Astrocyte (in vitro differentiated cells and primary cell): Measurements from ENCODE around the gene PHF19. TPM values are rescaled to one million over a fixed set of nuclear protein-coding genes. Genes with fewer than 3 reads are reported as not detected.

Source experiments
- DNase-seq: peaks from one replicate; pipeline ENCODE4 v3.0.0-alpha.2; 2010; ENCODE audit warnings: low read depth
- FAIRE-seq: peaks from 2 replicates; lab custom pipeline; 2011; peaks lifted over from hg19 to GRCh38; lab: Jason Lieb, UNC
- H2AFZ ChIP-seq: 2 replicates; pipeline ENCODE4 v1.6.0; 2012; ENCODE audit warnings: low read depth, low read length, inconsistent platforms
- H3K27ac ChIP-seq: 2 replicates; pipeline ENCODE4 v1.5.1; 2011; ENCODE audit warnings: low read depth, low read length, inconsistent platforms
- H3K27me3 ChIP-seq: 2 replicates; pipeline ENCODE4 v1.6.0; 2011; ENCODE audit warnings: low read length, inconsistent platforms; ENCODE audit not compliant: insufficient read depth
- H3K36me3 ChIP-seq: 2 replicates; pipeline ENCODE4 v1.5.1; 2011; ENCODE audit warnings: low read length, inconsistent platforms; ENCODE audit not compliant: insufficient read depth
- H3K4me1 ChIP-seq: 2 replicates; pipeline ENCODE4 v1.5.1; 2011; ENCODE audit warnings: low read length, inconsistent platforms; ENCODE audit not compliant: insufficient read depth
- H3K4me2 ChIP-seq: 2 replicates; pipeline ENCODE4 v1.6.0; 2012; ENCODE audit warnings: low read length, inconsistent platforms
- H3K4me3 ChIP-seq: 2 replicates; pipeline ENCODE4 v1.5.1; 2011; ENCODE audit warnings: low read depth, mild to moderate bottlenecking, low read length, inconsistent platforms; ENCODE audit not compliant: insufficient read depth
- H3K79me2 ChIP-seq: 2 replicates; pipeline ENCODE4 v1.6.0; 2012; ENCODE audit warnings: mild to moderate bottlenecking, low read length, inconsistent platforms; ENCODE audit not compliant: insufficient read depth
- H3K9ac ChIP-seq: 2 replicates; pipeline ENCODE4 v1.6.0; 2012; ENCODE audit warnings: mild to moderate bottlenecking, low read length, inconsistent platforms
- H3K9me3 ChIP-seq: 2 replicates; pipeline ENCODE4 v1.5.1; 2012; ENCODE audit warnings: low read depth, mild to moderate bottlenecking, low read length, inconsistent platforms; ENCODE audit not compliant: insufficient read depth
- H4K20me1 ChIP-seq: 2 replicates; pipeline ENCODE4 v1.6.0; 2012; ENCODE audit warnings: low read length, inconsistent platforms; ENCODE audit not compliant: insufficient read depth
- H3K27ac Mint-ChIP-seq: one replicate; pipeline ENCODE4 v1.8.0; 2021; ENCODE audit warnings: mild to moderate bottlenecking, mixed read lengths; ENCODE audit not compliant: unreplicated experiment
- H3K27me3 Mint-ChIP-seq: one replicate; pipeline ENCODE4 v1.8.0; 2021; ENCODE audit warnings: low read depth, mixed read lengths; ENCODE audit not compliant: unreplicated experiment
- H3K36me3 Mint-ChIP-seq: one replicate; pipeline ENCODE4 v1.8.0; 2021; ENCODE audit warnings: low read depth, mixed read lengths; ENCODE audit not compliant: unreplicated experiment
- H3K4me1 Mint-ChIP-seq: one replicate; pipeline ENCODE4 v1.8.0; 2021; ENCODE audit warnings: low read depth, mixed read lengths; ENCODE audit not compliant: unreplicated experiment
- H3K4me3 Mint-ChIP-seq: one replicate; pipeline ENCODE4 v1.8.0; 2021; ENCODE audit warnings: mild to moderate bottlenecking, moderate library complexity, mixed read lengths; ENCODE audit not compliant: unreplicated experiment
- H3K9me3 Mint-ChIP-seq: one replicate; pipeline ENCODE4 v1.8.0; 2021; ENCODE audit warnings: mild to moderate bottlenecking, mixed read lengths; ENCODE audit not compliant: unreplicated experiment
- EZH2 ChIP-seq: IDR thresholded peaks from 2 replicates; pipeline ENCODE4 v1.6.1; 2012; ENCODE audit warnings: mild to moderate bottlenecking, low read length, inconsistent platforms; ENCODE audit not compliant: insufficient read depth
- total RNA-seq: library from RNA; stranded (reverse); gene quantifications from 2 replicates; pipeline ENCODE4 v1.2.1, GENCODE V29; 2021
- TF ChIP-seq, protein P1 (sequence below): IDR thresholded peaks from 2 replicates; pipeline ENCODE4 v1.5.1; 2011; ENCODE audit warnings: low read depth, mild to moderate bottlenecking, inconsistent platforms, low read length, moderate library complexity; ENCODE audit not compliant: insufficient read depth

Gene PHF19
- total RNA-seq, 1 donor from 2014 or later = 19.5 TPM

DNA sequence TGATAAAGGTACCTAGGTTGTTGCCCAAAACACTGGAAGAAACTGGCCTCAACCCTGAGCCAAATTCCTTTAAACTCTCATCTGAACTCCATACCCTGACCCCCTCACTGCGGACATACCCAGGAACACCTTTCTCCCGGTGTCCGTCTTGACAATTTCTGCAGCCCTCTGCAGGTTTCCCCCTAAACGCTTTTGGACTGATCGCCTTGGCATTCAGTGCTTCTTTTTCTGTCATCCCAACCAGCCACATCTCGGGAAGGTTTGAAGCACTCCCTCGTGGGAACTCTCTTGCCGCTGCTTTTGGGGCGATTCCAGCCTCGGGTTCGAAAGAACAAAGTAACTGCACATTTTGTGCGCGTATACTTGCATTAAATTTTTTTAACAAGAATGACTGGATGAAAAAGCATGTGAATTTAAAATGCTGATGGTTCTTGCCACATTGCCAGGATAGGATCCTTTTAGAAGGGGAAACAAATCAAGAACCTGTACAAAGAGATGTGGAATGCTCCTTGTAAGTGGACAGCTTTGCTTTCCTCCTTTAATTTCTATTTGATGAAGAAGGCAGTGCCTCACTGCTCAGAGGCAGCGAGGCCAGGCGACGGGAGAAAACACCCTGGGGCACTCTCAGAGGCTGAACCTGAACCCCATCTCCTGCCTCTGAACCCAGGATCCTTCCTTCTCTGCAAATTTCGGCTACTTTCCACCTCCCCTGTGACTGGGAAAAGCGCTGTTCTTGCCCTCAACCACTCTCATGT, 34.9 kb downstream of the PHF19 start:
- Histone ChIP-seq H3K9ac (peak overlapping the region; percentile 98), H3K27me3 (no peaks in the 10 kb centered on the region), H2AFZ (peak overlapping the region; percentile 92), H3K4me1 (peaks cover 14% of the 10 kb centered on the region), H4K20me1 (peaks cover 18% of the 10 kb centered on the region), H3K27ac (peak overlapping the region; percentile 89), H3K4me2 (peak overlapping the region; percentile 89), H3K79me2 (peaks cover 69% of the 10 kb centered on the region), H3K9me3 (no peaks in the 10 kb centered on the region), H3K4me3 (peak overlapping the region; percentile 90), H3K36me3 (no peaks in the 10 kb centered on the region)
- H3K4me3 Mint-ChIP-seq = peak overlapping the region; percentile 94
- DNase-seq = peak; percentile 2
- peaks cover 38% of the 10 kb centered on the region for H3K4me1 Mint-ChIP-seq
- peak overlapping the region; percentile 96 for H3K27ac Mint-ChIP-seq
- H3K9me3 Mint-ChIP-seq = peaks cover 2% of the 10 kb centered on the region
- no peak for TF ChIP-seq EZH2
- TF ChIP-seq, protein P1, sequence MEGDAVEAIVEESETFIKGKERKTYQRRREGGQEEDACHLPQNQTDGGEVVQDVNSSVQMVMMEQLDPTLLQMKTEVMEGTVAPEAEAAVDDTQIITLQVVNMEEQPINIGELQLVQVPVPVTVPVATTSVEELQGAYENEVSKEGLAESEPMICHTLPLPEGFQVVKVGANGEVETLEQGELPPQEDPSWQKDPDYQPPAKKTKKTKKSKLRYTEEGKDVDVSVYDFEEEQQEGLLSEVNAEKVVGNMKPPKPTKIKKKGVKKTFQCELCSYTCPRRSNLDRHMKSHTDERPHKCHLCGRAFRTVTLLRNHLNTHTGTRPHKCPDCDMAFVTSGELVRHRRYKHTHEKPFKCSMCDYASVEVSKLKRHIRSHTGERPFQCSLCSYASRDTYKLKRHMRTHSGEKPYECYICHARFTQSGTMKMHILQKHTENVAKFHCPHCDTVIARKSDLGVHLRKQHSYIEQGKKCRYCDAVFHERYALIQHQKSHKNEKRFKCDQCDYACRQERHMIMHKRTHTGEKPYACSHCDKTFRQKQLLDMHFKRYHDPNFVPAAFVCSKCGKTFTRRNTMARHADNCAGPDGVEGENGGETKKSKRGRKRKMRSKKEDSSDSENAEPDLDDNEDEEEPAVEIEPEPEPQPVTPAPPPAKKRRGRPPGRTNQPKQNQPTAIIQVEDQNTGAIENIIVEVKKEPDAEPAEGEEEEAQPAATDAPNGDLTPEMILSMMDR = no peak
- peaks cover 2% of the 10 kb centered on the region for H3K36me3 Mint-ChIP-seq
- no peak for FAIRE-seq
- H3K27me3 Mint-ChIP-seq = no peaks in the 10 kb centered on the region

DNA sequence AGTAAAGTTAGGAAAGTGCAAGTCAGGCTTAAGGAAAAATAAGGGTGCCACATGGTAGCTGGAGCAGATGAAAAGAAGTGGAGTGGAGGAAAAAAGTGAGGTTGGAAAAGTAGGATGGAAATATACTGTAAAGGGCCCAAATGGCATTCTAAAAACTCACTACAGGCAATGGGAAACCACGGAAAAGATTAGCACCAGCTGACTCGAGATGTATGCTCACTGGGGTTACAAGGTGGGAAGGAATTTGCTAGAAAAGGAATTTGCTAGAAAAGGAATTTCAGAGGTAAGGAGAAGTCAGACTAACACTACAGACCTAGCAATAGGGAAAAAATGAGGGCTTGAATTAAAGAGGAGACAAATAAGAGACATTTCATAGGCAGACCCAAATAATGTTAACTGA, 37.8 kb downstream of the PHF19 start:
- Mint-ChIP-seq H3K36me3 (peaks cover 3% of the 10 kb centered on the region), H3K27ac (peak overlapping the region; percentile 84), H3K9me3 (no peaks in the 10 kb centered on the region), H3K4me1 (peaks cover 30% of the 10 kb centered on the region), H3K27me3 (no peaks in the 10 kb centered on the region), H3K4me3 (peak overlapping the region; percentile 68)
- Histone ChIP-seq H3K36me3 (no peaks in the 10 kb centered on the region), H3K4me3 (no peak overlapping the region), H3K79me2 (peaks cover 84% of the 10 kb centered on the region), H3K4me1 (peaks cover 10% of the 10 kb centered on the region), H2AFZ (no peak overlapping the region), H4K20me1 (peaks cover 31% of the 10 kb centered on the region), H3K27me3 (no peaks in the 10 kb centered on the region), H3K27ac (peak overlapping the region; percentile 6), H3K9me3 (no peaks in the 10 kb centered on the region), H3K9ac (peak overlapping the region; percentile 21), H3K4me2 (peak overlapping the region; percentile 47)
- FAIRE-seq (no peak), DNase-seq (peak; percentile 67)
- TF ChIP-seq, protein P1 = no peak
- no peak for TF ChIP-seq EZH2

DNA sequence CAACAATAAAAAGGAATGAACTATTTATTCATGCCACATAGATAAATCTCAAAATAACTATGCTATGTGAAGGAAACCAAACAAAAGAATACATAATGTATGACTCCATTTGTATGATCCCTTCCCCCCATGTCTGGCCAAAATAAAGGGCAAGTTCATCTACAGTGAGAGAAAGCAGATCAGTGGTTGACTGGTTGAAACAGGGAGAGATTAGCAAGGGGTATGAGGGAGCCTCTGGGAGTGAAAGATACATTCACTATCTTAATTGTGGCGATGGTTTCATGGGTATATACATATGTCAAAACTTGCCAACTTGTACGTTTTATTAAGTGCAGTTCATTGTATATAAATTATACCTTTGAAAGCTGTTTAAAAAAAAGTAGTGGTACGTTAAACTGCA, 39.1 kb downstream of the PHF19 start:
- Mint-ChIP-seq H3K9me3 (no peaks in the 10 kb centered on the region), H3K4me3 (no peak overlapping the region), H3K27ac (no peak overlapping the region), H3K27me3 (no peaks in the 10 kb centered on the region), H3K36me3 (peaks cover 7% of the 10 kb centered on the region), H3K4me1 (peaks cover 29% of the 10 kb centered on the region)
- no peak overlapping the region for H3K4me2 ChIP-seq
- FAIRE-seq = no peak
- H3K79me2 ChIP-seq = peaks cover 75% of the 10 kb centered on the region
- H3K4me1 ChIP-seq = peaks cover 10% of the 10 kb centered on the region
- H3K4me3 ChIP-seq = no peak overlapping the region
- H2AFZ ChIP-seq = no peak overlapping the region
- TF ChIP-seq, protein P1 = no peak
- no peak for TF ChIP-seq EZH2
- DNase-seq = no peak
- H3K36me3 ChIP-seq = peaks cover 3% of the 10 kb centered on the region
- H3K27me3 ChIP-seq = no peaks in the 10 kb centered on the region
- H4K20me1 ChIP-seq = peaks cover 38% of the 10 kb centered on the region
- H3K9me3 ChIP-seq = no peaks in the 10 kb centered on the region
- H3K9ac ChIP-seq = no peak overlapping the region
- H3K27ac ChIP-seq = no peak overlapping the region
